ENCODE measurements around the gene SFN.
"Not testable (repeated sequence)": the region's sequence is repeated elsewhere in the genome, so short reads cannot be mapped to it uniquely, and the experiment has no call there.

SFN gene

GRCh38 chr1:26873097-26873496, 10.1 kb downstream of the SFN start:
- not testable (repeated sequence) for DNase-seq

GRCh38 chr1:26874896-26875295, 11.9 kb downstream of the SFN start:
- no peak for DNase-seq

GRCh38 chr1:26877326-26877725, 14.4 kb downstream of the SFN start:
- DNase-seq = no peak

GRCh38 chr1:26879793-26880192, 16.8 kb downstream of the SFN start:
- no peak for DNase-seq

GRCh38 chr1:26881611-26882010, 18.7 kb downstream of the SFN start:
- DNase-seq = not testable (repeated sequence)

- no peak for DNase-seq
These were observed 19.9 kb downstream of the SFN start for GRCh38 chr1:26882696-26883463.

GRCh38 chr1:26887125-26887524, 24.2 kb downstream of the SFN start:
- no peak for DNase-seq

- DNase-seq = no peak
These were observed 25.3 kb downstream of the SFN start for GRCh38 chr1:26888231-26888630.

GRCh38 chr1:26889551-26890466, 26.9 kb downstream of the SFN start, which contains the start of gene GPN2:
TSS of gene GPN2 (minus strand) at chr1:26890283. CDS start at chr1:26890096, 187 bp downstream.
- DNase-seq = peak; percentile 57

GRCh38 chr1:26890467-26890796, 27.5 kb downstream of the SFN start:
- no peak for DNase-seq

- DNase-seq = no peak
These were observed 31.3 kb downstream of the SFN start for GRCh38 chr1:26894263-26894662.

GRCh38 chr1:26897351-26897750, 34.4 kb downstream of the SFN start:
- DNase-seq = no peak

- DNase-seq = peak; percentile 49
These were observed 37.3 kb downstream of the SFN start, which contains the start of gene GPATCH3 for GRCh38 chr1:26900001-26900814. TSS of gene GPATCH3 (minus strand) at chr1:26900467. CDS start at chr1:26900442, 25 bp downstream.

GRCh38 chr1:26900815-26901511, 38.0 kb downstream of the SFN start:
- no peak for DNase-seq

GRCh38 chr1:26907071-26907917, 44.3 kb downstream of the SFN start:
- no peak for DNase-seq

GRCh38 chr1:26909951-26910342, 47.0 kb downstream of the SFN start:
- no peak for DNase-seq

GRCh38 chr1:26910343-26911160, 47.6 kb downstream of the SFN start:
- no peak for DNase-seq

GRCh38 chr1:26911399-26912146, 48.6 kb downstream of the SFN start:
- DNase-seq = no peak

GRCh38 chr1:26912147-26912490, 49.2 kb downstream of the SFN start:
- DNase-seq = no peak

GRCh38 chr1:26913389-26913753, 50.4 kb downstream of the SFN start:
- DNase-seq = no peak
